Suprapubic skin (tissue), 4 donors: ENCODE results near the gene RXRA. TPM values are rescaled to one million over a fixed set of nuclear protein-coding genes. Genes with fewer than 3 reads are reported as not detected.

Source experiments
- DNase-seq, 2 donors: peaks; one replicate each; pipeline ENCODE4 v3.0.0-alpha.2; 2019; ENCODE audit warnings: low spot score in 2 of 2
- H3K27ac ChIP-seq: fragments of 200-600 bp; sonication (generic); one replicate; pipeline ENCODE4 v1.5.1; 2019
- H3K27me3 ChIP-seq: fragments of 200-600 bp; sonication (generic); one replicate; pipeline ENCODE4 v1.5.1; 2019
- H3K36me3 ChIP-seq: fragments of 200-600 bp; sonication (generic); one replicate; pipeline ENCODE4 v1.5.1; 2019
- H3K4me1 ChIP-seq: fragments of 200-600 bp; sonication (generic); one replicate; pipeline ENCODE4 v1.5.1; 2019
- H3K4me3 ChIP-seq: fragments of 200-600 bp; sonication (generic); one replicate; pipeline ENCODE4 v1.5.1; 2019; ENCODE audit warnings: mild to moderate bottlenecking
- H3K9me3 ChIP-seq: fragments of 200-600 bp; sonication (generic); one replicate; pipeline ENCODE4 v1.5.1; 2019
- EP300 ChIP-seq: sonication (generic); formaldehyde crosslinking; IDR thresholded peaks from one replicate; pipeline ENCODE4 v1.6.1; 2017; ENCODE audit warnings: antibody characterized with exemption
- POLR2A ChIP-seq, 2 donors: fragments of 450-650 bp; IDR thresholded peaks; one replicate each; pipeline ENCODE4 v1.6.1; 2017; ENCODE audit warnings: antibody characterized with exemption in 2 of 2, mild to moderate bottlenecking in 2 of 2, moderate library complexity in 2 of 2
- POLR2AphosphoS5 ChIP-seq, 3 donors: sonication (generic); formaldehyde crosslinking; IDR thresholded peaks; one replicate each; pipeline ENCODE4 v1.6.1; 2017; ENCODE audit warnings: antibody characterized with exemption in 3 of 3
- WGBS: methylation state at CpG from one replicate; pipeline ENCODE4 v1.1.5; 2018; 5-methylcytosine and 5-hydroxymethylcytosine counted together
- total RNA-seq, 4 donors: library from RNA; depleted of rRNA; stranded (reverse); fragments of >200 nt; gene quantifications; one replicate each; pipeline ENCODE4 v1.1.0, GENCODE V29; 2016
- TF ChIP-seq, protein P1 (sequence below), 2 donors: fragments of 200-600 bp in 1 of 2; fragments of 450-650 bp in 1 of 2; sonication (generic) in 1 of 2; IDR thresholded peaks; one replicate each; pipeline ENCODE4 v1.5.1; 2016 to 2019; ENCODE audit warnings: antibody characterized with exemption in 2 of 2, mild to moderate bottlenecking in 1 of 2, moderate library complexity in 1 of 2

RXRA gene
- total RNA-seq, 4 donors from 2014 or later: 165 to 240 (median 185) TPM

DNA sequence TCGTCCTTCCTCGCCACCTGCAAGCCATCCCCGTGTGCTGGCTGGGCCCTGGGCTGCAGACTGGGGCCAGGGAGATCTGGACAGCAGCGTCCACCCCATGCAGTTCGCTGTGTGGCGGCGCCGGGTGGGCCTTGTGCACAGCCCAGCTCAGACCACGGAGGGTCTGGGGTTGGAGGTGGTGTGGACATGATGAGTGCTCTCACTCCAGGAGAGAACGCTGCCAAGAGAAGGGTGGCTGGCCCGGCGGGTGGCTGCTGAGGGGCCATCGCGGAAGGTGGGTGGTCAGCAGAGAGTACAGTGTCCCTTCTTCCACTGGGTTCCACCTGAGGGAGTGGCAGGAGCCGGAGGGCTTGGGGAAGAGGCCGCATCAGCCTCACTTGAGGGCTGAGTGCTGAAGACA lies 44.4 kb downstream of the RXRA start:
- WGBS: 79% methylated on average over 14 of the region's 16 CpGs
- H3K9me3 ChIP-seq: no peaks in the 10 kb centered on the region
- H3K4me1 ChIP-seq: peaks cover 96% of the 10 kb centered on the region
- H3K27me3 ChIP-seq: no peaks in the 10 kb centered on the region
- H3K36me3 ChIP-seq: no peaks in the 10 kb centered on the region
- no peak for DNase-seq
- no peak overlapping the region for H3K4me3 ChIP-seq
- no peak for TF ChIP-seq POLR2AphosphoS5 (IDR thresholded peaks at IDR 0.05)
- TF ChIP-seq, protein P1, sequence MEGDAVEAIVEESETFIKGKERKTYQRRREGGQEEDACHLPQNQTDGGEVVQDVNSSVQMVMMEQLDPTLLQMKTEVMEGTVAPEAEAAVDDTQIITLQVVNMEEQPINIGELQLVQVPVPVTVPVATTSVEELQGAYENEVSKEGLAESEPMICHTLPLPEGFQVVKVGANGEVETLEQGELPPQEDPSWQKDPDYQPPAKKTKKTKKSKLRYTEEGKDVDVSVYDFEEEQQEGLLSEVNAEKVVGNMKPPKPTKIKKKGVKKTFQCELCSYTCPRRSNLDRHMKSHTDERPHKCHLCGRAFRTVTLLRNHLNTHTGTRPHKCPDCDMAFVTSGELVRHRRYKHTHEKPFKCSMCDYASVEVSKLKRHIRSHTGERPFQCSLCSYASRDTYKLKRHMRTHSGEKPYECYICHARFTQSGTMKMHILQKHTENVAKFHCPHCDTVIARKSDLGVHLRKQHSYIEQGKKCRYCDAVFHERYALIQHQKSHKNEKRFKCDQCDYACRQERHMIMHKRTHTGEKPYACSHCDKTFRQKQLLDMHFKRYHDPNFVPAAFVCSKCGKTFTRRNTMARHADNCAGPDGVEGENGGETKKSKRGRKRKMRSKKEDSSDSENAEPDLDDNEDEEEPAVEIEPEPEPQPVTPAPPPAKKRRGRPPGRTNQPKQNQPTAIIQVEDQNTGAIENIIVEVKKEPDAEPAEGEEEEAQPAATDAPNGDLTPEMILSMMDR (IDR thresholded peaks at IDR 0.05): no peak
- TF ChIP-seq EP300: no peak
- TF ChIP-seq POLR2A (IDR thresholded peaks at IDR 0.05): no peak
- H3K27ac ChIP-seq: peak overlapping the region; percentile 90

DNA sequence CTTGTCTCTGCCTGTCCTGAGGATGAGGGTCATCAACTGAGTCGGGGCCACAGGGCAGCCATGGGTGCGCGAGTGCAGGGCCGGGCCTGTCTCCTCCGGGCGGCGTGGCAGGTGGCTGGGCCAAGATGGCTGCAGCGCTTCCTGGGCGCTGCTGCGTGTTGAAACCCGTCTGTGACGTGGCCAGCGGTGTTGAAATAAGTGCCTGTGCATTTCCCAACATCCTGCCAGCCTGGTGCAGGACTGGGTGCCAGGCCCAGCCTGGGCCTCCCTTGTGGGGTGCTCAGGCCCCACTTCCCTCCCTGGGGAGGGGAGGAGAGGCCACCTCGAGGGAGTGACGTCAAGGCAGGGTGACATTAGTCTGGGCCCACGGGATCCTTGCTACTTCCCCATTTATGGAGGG lies 45.5 kb downstream of the RXRA start:
- 42% methylated on average over 9 of the region's 16 CpGs for WGBS
- TF ChIP-seq POLR2AphosphoS5 (IDR thresholded peaks at IDR 0.05): peak in 2 of 3 donors; percentile 90 to 94
- TF ChIP-seq EP300: no peak
- Histone ChIP-seq H3K9me3 (no peaks in the 10 kb centered on the region), H3K4me1 (peaks cover 96% of the 10 kb centered on the region), H3K27me3 (no peaks in the 10 kb centered on the region), H3K4me3 (no peak overlapping the region), H3K36me3 (no peaks in the 10 kb centered on the region), H3K27ac (peak overlapping the region; percentile 90)
- DNase-seq: peak in 1 of 2 donors; percentile 84

DNA sequence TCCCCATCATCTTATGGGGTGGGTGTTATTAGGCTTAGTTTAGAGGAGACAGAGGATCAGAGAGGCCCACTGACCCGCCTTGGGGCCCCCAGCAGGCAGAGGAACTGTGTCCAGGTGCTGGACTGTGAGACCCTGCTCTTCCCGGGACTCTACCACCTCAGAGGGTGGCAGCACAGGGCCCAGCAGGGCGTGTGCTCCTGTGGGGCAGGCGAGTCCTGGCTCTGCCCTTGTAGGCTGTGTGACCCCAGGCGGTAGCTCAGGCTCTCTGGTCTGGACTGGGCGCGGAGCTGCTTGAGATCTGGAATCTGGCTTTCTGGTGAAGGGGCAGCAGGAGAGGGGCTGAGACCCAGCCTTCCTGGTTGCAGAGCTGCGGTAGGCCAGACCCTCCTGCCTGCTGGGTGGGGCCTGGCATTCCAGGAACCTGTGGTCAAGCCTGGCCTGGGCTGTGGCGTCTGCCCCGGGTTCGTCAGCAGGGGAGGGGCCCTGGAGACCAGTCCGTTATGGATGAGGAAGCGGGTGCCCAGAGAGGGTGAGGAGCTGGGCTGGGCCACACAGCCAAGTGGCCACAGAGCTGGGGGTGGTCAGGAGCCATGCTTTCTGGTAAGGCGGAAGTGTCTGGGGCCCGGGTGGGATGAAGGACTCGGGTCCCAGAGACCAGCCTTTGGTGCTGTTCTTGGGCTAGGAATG lies 46.5 kb downstream of the RXRA start:
- H3K27ac ChIP-seq: peak overlapping the region; percentile 90
- H3K4me1 ChIP-seq: peaks cover 96% of the 10 kb centered on the region
- DNase-seq: no peak
- no peaks in the 10 kb centered on the region for H3K27me3 ChIP-seq
- H3K9me3 ChIP-seq: no peaks in the 10 kb centered on the region
- no peaks in the 10 kb centered on the region for H3K36me3 ChIP-seq
- 87% methylated on average over 3 of the region's 16 CpGs for WGBS
- H3K4me3 ChIP-seq: no peak overlapping the region
- TF ChIP-seq POLR2A (IDR thresholded peaks at IDR 0.05): peak in 1 of 2 donors; percentile 30
- TF ChIP-seq, protein P1 (IDR thresholded peaks at IDR 0.05): no peak
- no peak for TF ChIP-seq EP300
- TF ChIP-seq POLR2AphosphoS5 (IDR thresholded peaks at IDR 0.05): no peak

DNA sequence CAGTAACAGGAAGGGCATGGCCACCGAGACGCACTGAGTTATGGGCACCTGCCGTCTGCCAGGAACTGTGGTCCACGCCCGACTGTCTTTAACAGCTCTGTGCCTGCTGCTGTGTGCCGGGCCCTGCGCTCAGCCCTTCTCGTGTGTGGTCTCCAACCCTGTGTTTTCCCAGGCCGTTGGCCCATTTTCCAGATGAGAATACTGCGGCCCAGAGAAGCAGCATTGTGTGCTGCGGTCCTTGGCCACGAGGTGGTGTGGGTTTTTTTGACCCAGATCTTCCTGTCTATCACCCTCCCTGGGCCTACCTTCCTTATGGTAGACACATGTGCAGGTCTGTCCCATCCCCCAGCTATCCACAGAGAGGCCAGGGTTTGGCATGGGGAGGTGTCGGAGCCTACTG lies 47.0 kb downstream of the RXRA start:
- no peaks in the 10 kb centered on the region for H3K36me3 ChIP-seq
- 45% methylated on average over 11 of the region's 13 CpGs for WGBS
- peak overlapping the region; percentile 90 for H3K27ac ChIP-seq
- no peak overlapping the region for H3K4me3 ChIP-seq
- DNase-seq: no peak
- H3K27me3 ChIP-seq: no peaks in the 10 kb centered on the region
- H3K9me3 ChIP-seq: no peaks in the 10 kb centered on the region
- peaks cover 96% of the 10 kb centered on the region for H3K4me1 ChIP-seq
- TF ChIP-seq POLR2A (IDR thresholded peaks at IDR 0.05) (no peak), EP300 (no peak), POLR2AphosphoS5 (IDR thresholded peaks at IDR 0.05) (no peak)
- TF ChIP-seq, protein P1 (IDR thresholded peaks at IDR 0.05): no peak

DNA sequence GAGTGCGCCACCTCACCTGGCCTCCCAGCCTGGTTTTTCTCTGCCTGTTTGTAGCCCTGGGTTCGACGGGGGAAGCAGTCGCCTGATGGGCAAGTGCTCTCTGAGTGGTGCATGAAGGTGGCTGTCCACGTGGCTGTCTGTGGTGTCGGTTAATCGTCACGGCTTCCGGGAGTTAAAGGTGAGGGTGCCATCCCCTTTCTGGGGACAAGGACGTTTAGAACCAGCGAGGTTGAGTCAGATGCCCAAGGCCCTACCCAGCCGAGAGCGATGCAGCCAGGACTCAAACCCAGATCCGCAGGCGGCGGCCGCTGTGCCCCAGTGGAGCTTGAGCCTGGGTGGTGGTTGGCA lies 47.7 kb downstream of the RXRA start:
- H3K27ac ChIP-seq: peak overlapping the region; percentile 90
- WGBS: 74% methylated on average over 17 of the region's 17 CpGs
- TF ChIP-seq EP300: no peak
- no peak for TF ChIP-seq POLR2AphosphoS5 (IDR thresholded peaks at IDR 0.05)
- TF ChIP-seq, protein P1 (IDR thresholded peaks at IDR 0.05): no peak
- no peak for TF ChIP-seq POLR2A (IDR thresholded peaks at IDR 0.05)
- H3K36me3 ChIP-seq: no peaks in the 10 kb centered on the region
- H3K9me3 ChIP-seq: no peaks in the 10 kb centered on the region
- H3K4me1 ChIP-seq: peaks cover 98% of the 10 kb centered on the region
- no peak overlapping the region for H3K4me3 ChIP-seq
- H3K27me3 ChIP-seq: no peaks in the 10 kb centered on the region
- no peak for DNase-seq
